SK-N-MC (cell line): ENCODE measurements around the gene ETFRF1.

Experiments
- EZH2 ChIP-seq: fragments of 200-600 bp; sonication (generic); IDR thresholded peaks from one replicate; pipeline ENCODE4 v1.6.1; 2017; ENCODE audit warnings: antibody characterized with exemption
- FOXP2 ChIP-seq: optimal IDR thresholded peaks from 2 replicates; pipeline ENCODE3; 2011; ENCODE audit warnings: mild to moderate bottlenecking, moderate library complexity; ENCODE audit not compliant: insufficient read depth; ENCODE audit errors: extremely low read length, control extremely low read depth

GRCh38 chr12:25187781-25188180 lies 7.3 kb upstream of the ETFRF1 start:
- no peak for TF ChIP-seq FOXP2
- TF ChIP-seq EZH2: no peak
